ENCODE data around the gene TTC13.

DNA sequence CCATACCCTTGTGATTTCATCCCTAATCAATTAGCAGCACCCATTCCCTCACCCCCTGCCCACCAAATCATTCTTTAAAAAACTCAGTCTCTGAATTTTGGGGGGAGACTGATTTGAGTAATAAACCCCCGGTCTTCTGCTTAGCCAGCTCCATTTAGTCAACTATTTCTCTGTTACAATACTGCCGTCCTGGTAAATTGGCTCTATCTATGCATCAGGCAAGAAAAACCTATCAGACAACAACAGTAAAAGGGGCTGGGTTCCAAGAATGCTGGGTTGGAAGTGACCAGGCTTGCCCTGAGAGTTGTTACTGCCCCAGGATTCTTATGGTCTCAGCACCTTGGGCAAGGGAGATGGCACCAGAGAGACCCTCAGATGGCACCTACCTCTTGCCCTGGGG lies 94.0 kb downstream of the TTC13 start:
- TF ChIP-seq, protein P1, sequence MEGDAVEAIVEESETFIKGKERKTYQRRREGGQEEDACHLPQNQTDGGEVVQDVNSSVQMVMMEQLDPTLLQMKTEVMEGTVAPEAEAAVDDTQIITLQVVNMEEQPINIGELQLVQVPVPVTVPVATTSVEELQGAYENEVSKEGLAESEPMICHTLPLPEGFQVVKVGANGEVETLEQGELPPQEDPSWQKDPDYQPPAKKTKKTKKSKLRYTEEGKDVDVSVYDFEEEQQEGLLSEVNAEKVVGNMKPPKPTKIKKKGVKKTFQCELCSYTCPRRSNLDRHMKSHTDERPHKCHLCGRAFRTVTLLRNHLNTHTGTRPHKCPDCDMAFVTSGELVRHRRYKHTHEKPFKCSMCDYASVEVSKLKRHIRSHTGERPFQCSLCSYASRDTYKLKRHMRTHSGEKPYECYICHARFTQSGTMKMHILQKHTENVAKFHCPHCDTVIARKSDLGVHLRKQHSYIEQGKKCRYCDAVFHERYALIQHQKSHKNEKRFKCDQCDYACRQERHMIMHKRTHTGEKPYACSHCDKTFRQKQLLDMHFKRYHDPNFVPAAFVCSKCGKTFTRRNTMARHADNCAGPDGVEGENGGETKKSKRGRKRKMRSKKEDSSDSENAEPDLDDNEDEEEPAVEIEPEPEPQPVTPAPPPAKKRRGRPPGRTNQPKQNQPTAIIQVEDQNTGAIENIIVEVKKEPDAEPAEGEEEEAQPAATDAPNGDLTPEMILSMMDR (IDR thresholded peaks at IDR 0.05 in 2 of 3, conservative IDR thresholded peaks at IDR 0.05 in 1 of 3; ENCODE audit: borderline replicate concordance in 1 of 3, insufficient read depth in 1 of 3, low read depth in 2 of 3, low read length in 2 of 3), result no peak
- TF ChIP-seq ZNF274 (IDR thresholded peaks at IDR 0.05; ENCODE audit: low read depth, low read length), result no peak
- TF ChIP-seq, protein P2, sequence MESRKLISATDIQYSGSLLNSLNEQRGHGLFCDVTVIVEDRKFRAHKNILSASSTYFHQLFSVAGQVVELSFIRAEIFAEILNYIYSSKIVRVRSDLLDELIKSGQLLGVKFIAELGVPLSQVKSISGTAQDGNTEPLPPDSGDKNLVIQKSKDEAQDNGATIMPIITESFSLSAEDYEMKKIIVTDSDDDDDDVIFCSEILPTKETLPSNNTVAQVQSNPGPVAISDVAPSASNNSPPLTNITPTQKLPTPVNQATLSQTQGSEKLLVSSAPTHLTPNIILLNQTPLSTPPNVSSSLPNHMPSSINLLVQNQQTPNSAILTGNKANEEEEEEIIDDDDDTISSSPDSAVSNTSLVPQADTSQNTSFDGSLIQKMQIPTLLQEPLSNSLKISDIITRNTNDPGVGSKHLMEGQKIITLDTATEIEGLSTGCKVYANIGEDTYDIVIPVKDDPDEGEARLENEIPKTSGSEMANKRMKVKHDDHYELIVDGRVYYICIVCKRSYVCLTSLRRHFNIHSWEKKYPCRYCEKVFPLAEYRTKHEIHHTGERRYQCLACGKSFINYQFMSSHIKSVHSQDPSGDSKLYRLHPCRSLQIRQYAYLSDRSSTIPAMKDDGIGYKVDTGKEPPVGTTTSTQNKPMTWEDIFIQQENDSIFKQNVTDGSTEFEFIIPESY (IDR thresholded peaks at IDR 0.05; ENCODE audit: extremely low read depth, insufficient replicate concordance, low read length), result no peak
- TF ChIP-seq SP1 (IDR thresholded peaks at IDR 0.05; ENCODE audit: low read depth), result no peak
